GM21526 (cell line): ENCODE results near the gene TUBB6.

Experiments
- ATAC-seq: cut with Tn5 transposase; IDR thresholded peaks from one replicate; pipeline ENCODE4 v1.9.1; 2021; ENCODE audit warnings: moderate library complexity; ENCODE audit not compliant: unreplicated experiment, low FRiP score

TUBB6 gene

GRCh38 chr18:12313530-12314245 is 5.6 kb downstream of the TUBB6 start:
- no peak for ATAC-seq

GRCh38 chr18:12314591-12315305 is 6.7 kb downstream of the TUBB6 start:
- no peak for ATAC-seq

- ATAC-seq = no peak
Observed at GRCh38 chr18:12315490-12315889, 7.4 kb downstream of the TUBB6 start.

- ATAC-seq = no peak
Observed at GRCh38 chr18:12315911-12316310, 7.9 kb downstream of the TUBB6 start.

GRCh38 chr18:12317664-12318333 is 9.8 kb downstream of the TUBB6 start:
- ATAC-seq = no peak

- no peak for ATAC-seq
Observed at GRCh38 chr18:12318334-12318697, 10.3 kb downstream of the TUBB6 start.

- no peak for ATAC-seq
Observed at GRCh38 chr18:12318857-12319256, 10.8 kb downstream of the TUBB6 start.

GRCh38 chr18:12321333-12321732 is 13.3 kb downstream of the TUBB6 start:
- no peak for ATAC-seq

- no peak for ATAC-seq
Observed at GRCh38 chr18:12324991-12325725, 17.1 kb downstream of the TUBB6 start.

- no peak for ATAC-seq
Observed at GRCh38 chr18:12325726-12326245, 17.7 kb downstream of the TUBB6 start.

GRCh38 chr18:12326711-12327460 is 18.8 kb downstream of the TUBB6 start:
- ATAC-seq = no peak

GRCh38 chr18:12327510-12328178 is 19.6 kb downstream of the TUBB6 start:
- peak; percentile 56 for ATAC-seq

- peak; percentile 4 for ATAC-seq
Observed at GRCh38 chr18:12328179-12328823, 20.3 kb downstream of the TUBB6 start.

GRCh38 chr18:12329125-12329698 is 21.2 kb downstream of the TUBB6 start:
- no peak for ATAC-seq

GRCh38 chr18:12330766-12331165 is 22.7 kb downstream of the TUBB6 start:
- no peak for ATAC-seq

- no peak for ATAC-seq
Observed at GRCh38 chr18:12333506-12334290, 25.7 kb downstream of the TUBB6 start.

- ATAC-seq = no peak
Observed at GRCh38 chr18:12334366-12334808, 26.3 kb downstream of the TUBB6 start.

GRCh38 chr18:12334863-12335262 is 26.8 kb downstream of the TUBB6 start:
- ATAC-seq = no peak
